Measurements from ENCODE around the gene ADGB. TPM values are rescaled to one million over a fixed set of nuclear protein-coding genes. Genes with fewer than 3 reads are reported as not detected.

ADGB gene
- total and polyA plus RNA-seq, 3 donors from 2014 or later = 23.8 to 53.0 (median 28.8) TPM

DNA sequence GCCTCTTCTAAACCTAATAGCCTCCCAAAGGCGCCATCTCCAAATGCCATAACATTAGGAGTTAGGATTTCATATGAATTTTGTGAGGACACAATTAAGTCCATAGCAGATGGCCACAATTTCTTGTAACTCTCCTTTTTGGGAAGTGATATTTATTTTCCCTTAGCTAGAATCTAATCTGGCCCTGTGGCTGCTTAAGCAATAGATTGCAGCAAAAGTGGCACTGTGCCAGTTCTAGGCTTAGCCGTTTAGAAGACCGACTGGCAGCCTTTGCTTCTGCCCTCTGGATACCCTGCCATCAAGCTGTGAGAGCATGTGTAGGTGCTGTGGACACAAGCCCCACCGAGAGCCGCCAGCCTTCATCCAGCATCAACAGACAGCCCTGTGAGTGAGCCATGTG is 15.9 kb upstream of the ADGB start:
- DNase-seq = peak; percentile 48
- H3K4me3 ChIP-seq = no peak overlapping the region
- no peaks in the 10 kb centered on the region for H3K9me3 ChIP-seq
- no peaks in the 10 kb centered on the region for H3K36me3 ChIP-seq (ENCODE audit: low read depth, missing control alignments)
- no peak overlapping the region for H3K27ac ChIP-seq
- H3K27me3 ChIP-seq = no peaks in the 10 kb centered on the region
- intact Hi-C loops (cut with DNase I; ENCODE audit: low total_unique reads) = no loop called here
- no peaks in the 10 kb centered on the region for H3K4me1 ChIP-seq
- WGBS, 2 donors = 80 to 81% methylated on average over 5 of the region's 5 CpGs
- TF ChIP-seq, protein P1, sequence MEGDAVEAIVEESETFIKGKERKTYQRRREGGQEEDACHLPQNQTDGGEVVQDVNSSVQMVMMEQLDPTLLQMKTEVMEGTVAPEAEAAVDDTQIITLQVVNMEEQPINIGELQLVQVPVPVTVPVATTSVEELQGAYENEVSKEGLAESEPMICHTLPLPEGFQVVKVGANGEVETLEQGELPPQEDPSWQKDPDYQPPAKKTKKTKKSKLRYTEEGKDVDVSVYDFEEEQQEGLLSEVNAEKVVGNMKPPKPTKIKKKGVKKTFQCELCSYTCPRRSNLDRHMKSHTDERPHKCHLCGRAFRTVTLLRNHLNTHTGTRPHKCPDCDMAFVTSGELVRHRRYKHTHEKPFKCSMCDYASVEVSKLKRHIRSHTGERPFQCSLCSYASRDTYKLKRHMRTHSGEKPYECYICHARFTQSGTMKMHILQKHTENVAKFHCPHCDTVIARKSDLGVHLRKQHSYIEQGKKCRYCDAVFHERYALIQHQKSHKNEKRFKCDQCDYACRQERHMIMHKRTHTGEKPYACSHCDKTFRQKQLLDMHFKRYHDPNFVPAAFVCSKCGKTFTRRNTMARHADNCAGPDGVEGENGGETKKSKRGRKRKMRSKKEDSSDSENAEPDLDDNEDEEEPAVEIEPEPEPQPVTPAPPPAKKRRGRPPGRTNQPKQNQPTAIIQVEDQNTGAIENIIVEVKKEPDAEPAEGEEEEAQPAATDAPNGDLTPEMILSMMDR (IDR thresholded peaks at IDR 0.05) = no peak
- TF ChIP-seq POLR2A (IDR thresholded peaks at IDR 0.05) = no peak

DNA sequence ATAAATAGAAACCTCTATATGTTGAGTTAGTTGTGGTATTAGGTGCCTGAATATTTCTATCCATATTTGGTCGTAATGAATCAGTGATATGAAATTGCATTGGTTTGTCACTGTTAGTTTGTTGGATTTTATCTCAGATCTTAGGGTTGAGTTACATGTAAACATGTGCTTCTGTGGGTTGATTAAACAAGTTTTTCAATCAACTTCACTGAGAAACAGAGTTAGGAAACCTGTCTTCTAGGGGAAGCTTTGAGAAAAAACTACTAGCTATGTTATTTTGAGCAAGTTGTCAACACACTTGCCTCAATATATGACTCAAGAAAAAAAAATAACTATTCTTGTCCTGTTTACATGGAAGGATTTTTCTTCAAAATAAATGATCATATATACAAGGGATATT is 14.8 kb upstream of the ADGB start:
- TF ChIP-seq POLR2A (IDR thresholded peaks at IDR 0.05) = no peak
- TF ChIP-seq, protein P1 (IDR thresholded peaks at IDR 0.05) = no peak
- Histone ChIP-seq H3K36me3 (ENCODE audit: low read depth, missing control alignments) (no peaks in the 10 kb centered on the region), H3K27ac (no peak overlapping the region), H3K4me3 (no peak overlapping the region), H3K9me3 (no peaks in the 10 kb centered on the region), H3K4me1 (no peaks in the 10 kb centered on the region), H3K27me3 (no peaks in the 10 kb centered on the region)
- intact Hi-C loops (cut with DNase I; ENCODE audit: low total_unique reads) = no loop called here
- 79 to 82% methylated on average over 1 of the region's 1 CpG for WGBS, 2 donors
- DNase-seq = no peak

GRCh38 chr6:146587459-146587858 is 11.3 kb upstream of the ADGB start:
- Histone ChIP-seq H3K27ac (no peak overlapping the region), H3K36me3 (ENCODE audit: low read depth, missing control alignments) (no peaks in the 10 kb centered on the region), H3K27me3 (no peaks in the 10 kb centered on the region), H3K9me3 (no peaks in the 10 kb centered on the region), H3K4me3 (no peak overlapping the region), H3K4me1 (no peaks in the 10 kb centered on the region)
- intact Hi-C loops (cut with DNase I; ENCODE audit: low total_unique reads) = no loop called here
- no peak for TF ChIP-seq POLR2A (IDR thresholded peaks at IDR 0.05)
- TF ChIP-seq, protein P1 (IDR thresholded peaks at IDR 0.05) = no peak
- WGBS, 2 donors = 0% methylated on average over 1 of the region's 1 CpG
- DNase-seq = no peak

DNA sequence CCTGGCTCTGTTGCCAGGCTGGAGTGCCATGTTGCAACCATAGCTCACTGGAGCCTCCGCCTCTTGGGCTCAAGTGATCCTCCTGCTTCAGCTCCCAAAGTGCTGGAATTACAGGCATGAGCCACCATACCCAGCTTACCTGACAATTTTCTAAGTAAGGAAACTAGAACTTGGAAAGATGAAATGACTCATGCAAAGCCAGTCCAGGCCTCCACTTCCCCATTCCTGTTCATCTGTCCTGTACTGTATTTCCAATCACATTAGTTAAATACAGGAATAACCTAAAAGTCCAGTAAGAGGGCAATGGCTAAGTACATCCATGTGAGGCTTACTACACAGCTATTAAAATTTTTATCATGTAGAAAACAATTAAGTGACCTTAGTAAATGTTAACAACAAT is 8.3 kb upstream of the ADGB start:
- H3K4me3 ChIP-seq = no peak overlapping the region
- no peaks in the 10 kb centered on the region for H3K27me3 ChIP-seq
- H3K4me1 ChIP-seq = no peaks in the 10 kb centered on the region
- no peaks in the 10 kb centered on the region for H3K36me3 ChIP-seq (ENCODE audit: low read depth, missing control alignments)
- intact Hi-C loops (cut with DNase I; ENCODE audit: low total_unique reads) = no loop called here
- no peak overlapping the region for H3K27ac ChIP-seq
- no peaks in the 10 kb centered on the region for H3K9me3 ChIP-seq
- TF ChIP-seq POLR2A (IDR thresholded peaks at IDR 0.05) = no peak
- TF ChIP-seq, protein P1 (IDR thresholded peaks at IDR 0.05) = no peak
- DNase-seq = no peak
- WGBS, 2 donors = 92 to 96% methylated on average over 1 of the region's 1 CpG

GRCh38 chr6:146592451-146592850 is 6.3 kb upstream of the ADGB start:
- TF ChIP-seq, protein P1 (IDR thresholded peaks at IDR 0.05) = no peak
- no peak for TF ChIP-seq POLR2A (IDR thresholded peaks at IDR 0.05)
- Histone ChIP-seq H3K27ac (no peak overlapping the region), H3K27me3 (no peaks in the 10 kb centered on the region), H3K4me1 (no peaks in the 10 kb centered on the region), H3K9me3 (no peaks in the 10 kb centered on the region), H3K36me3 (ENCODE audit: low read depth, missing control alignments) (no peaks in the 10 kb centered on the region), H3K4me3 (no peak overlapping the region)
- intact Hi-C loops (cut with DNase I; ENCODE audit: low total_unique reads) = no loop called here
- no peak for DNase-seq
